Caco-2 (cell line): ENCODE data around the gene ARHGDIA. TPM values are rescaled to one million over a fixed set of nuclear protein-coding genes. Genes with fewer than 3 reads are reported as not detected.
A peak's percentile ranks its signal among the peaks of the same experiment; 100 is the strongest.

Experiments used
- BruUV-seq: library from RNA; stranded (reverse); fragments of 400-500 nt; replicated peaks from 2 replicates; lab custom pipeline; 2021; lab: Mats Ljungman, UMichigan
- CTCF ChIA-PET: fragments of 300-600 bp; sonication (Branson Sonifier 250); formaldehyde crosslinking; loops from one replicate; lab custom pipeline; 2022; ENCODE audit warnings: antibody characterized with exemption; lab: Charles Lee
- POLR2A ChIA-PET: fragments of 300-600 bp; sonication (Branson Sonifier 250); formaldehyde crosslinking; loops from one replicate; lab custom pipeline; 2022; ENCODE audit warnings: antibody characterized with exemption; lab: Charles Lee
- DNase-seq, 2 experiments: peaks; one replicate each; pipeline versions ENCODE4 v3.0.0 to v3.0.0-alpha.2; 2020 to 2022
- H3K27me3 ChIP-seq: replicated peaks from 2 replicates; pipeline ENCODE4 v1.6.0; 2011; ENCODE audit warnings: low read length; ENCODE audit not compliant: control insufficient read depth, insufficient read depth
- H3K36me3 ChIP-seq: 2 replicates; pipeline ENCODE4 v1.5.1; 2011; ENCODE audit warnings: low read length; ENCODE audit not compliant: control insufficient read depth, insufficient read depth
- H3K4me1 ChIP-seq: fragments of 250-450 bp; sonication (Bioruptor Pico); 2 replicates; pipeline ENCODE4 v1.5.1; 2020; ENCODE audit warnings: mild to moderate bottlenecking
- H3K4me3 ChIP-seq: 2 replicates; pipeline ENCODE4 v1.5.1; 2011; ENCODE audit warnings: low read depth, mild to moderate bottlenecking, control low read depth, low read length
- H3K9me3 ChIP-seq: fragments of 250-450 bp; sonication (Bioruptor Pico); 2 replicates; pipeline ENCODE4 v1.5.1; 2020; ENCODE audit warnings: mild to moderate bottlenecking, moderate library complexity
- H3K27ac Mint-ChIP-seq: one replicate; pipeline ENCODE4 v1.8.0; 2022; ENCODE audit warnings: mixed read lengths; ENCODE audit not compliant: unreplicated experiment
- H3K27me3 Mint-ChIP-seq: one replicate; pipeline ENCODE4 v1.8.0; 2022; ENCODE audit warnings: mixed read lengths; ENCODE audit not compliant: insufficient read depth, unreplicated experiment
- H3K36me3 Mint-ChIP-seq: one replicate; pipeline ENCODE4 v1.8.0; 2022; ENCODE audit warnings: mild to moderate bottlenecking, mixed read lengths; ENCODE audit not compliant: insufficient read depth, unreplicated experiment
- H3K4me1 Mint-ChIP-seq: one replicate; pipeline ENCODE4 v1.8.0; 2022; ENCODE audit warnings: low read depth, mixed read lengths; ENCODE audit not compliant: unreplicated experiment
- H3K4me3 Mint-ChIP-seq: one replicate; pipeline ENCODE4 v1.8.0; 2022; ENCODE audit warnings: mild to moderate bottlenecking, moderate library complexity, mixed read lengths; ENCODE audit not compliant: unreplicated experiment
- H3K9me3 Mint-ChIP-seq: one replicate; pipeline ENCODE4 v1.8.0; 2022; ENCODE audit warnings: mixed read lengths; ENCODE audit not compliant: unreplicated experiment
- intact Hi-C: fragments of 100-400 bp; cut with micrococcal nuclease; formaldehyde crosslinking; loops from one replicate; pipeline ENCODE4 v1.10.0; 2022; ENCODE audit not compliant: unreplicated experiment
- total RNA-seq: library from RNA; stranded (reverse); gene quantifications from 2 replicates; pipeline ENCODE4 v1.2.3, GENCODE V29; 2022
- TF ChIP-seq, protein P1 (sequence below), 2 experiments: fragments of 200-600 bp in 1 of 2; IDR thresholded peaks; 1 replicate in 1 of 2; 2 replicates in 1 of 2; pipeline versions ENCODE4 v1.5.1 to v1.8.0; 2011 to 2022; ENCODE audit warnings: antibody characterized with exemption in 1 of 2, control low read depth in 1 of 2, inconsistent platforms in 1 of 2, low read depth in 1 of 2, low read length in 1 of 2, mild to moderate bottlenecking in 1 of 2, moderate library complexity in 1 of 2; ENCODE audit not compliant: insufficient read depth in 1 of 2, severe bottlenecking in 1 of 2, unreplicated experiment in 1 of 2

The ARHGDIA gene
- total RNA-seq, 1 experiment from 2014 or later, result 253 TPM

- Mint-ChIP-seq H3K36me3 (peaks cover 85% of the 10 kb centered on the region), H3K27me3 (no peaks in the 10 kb centered on the region), H3K9me3 (no peaks in the 10 kb centered on the region), H3K27ac (no peak overlapping the region), H3K4me1 (peaks cover 2% of the 10 kb centered on the region), H3K4me3 (no peak overlapping the region)
- DNase-seq, result no peak
- Histone ChIP-seq H3K9me3 (no peaks in the 10 kb centered on the region), H3K4me3 (no peak overlapping the region), H3K36me3 (peaks cover 12% of the 10 kb centered on the region; the same call in 1 of the 2 replicates), H3K4me1 (peaks cover 12% of the 10 kb centered on the region), H3K27me3 (no peaks in the 10 kb centered on the region)
- TF ChIP-seq, protein P1, sequence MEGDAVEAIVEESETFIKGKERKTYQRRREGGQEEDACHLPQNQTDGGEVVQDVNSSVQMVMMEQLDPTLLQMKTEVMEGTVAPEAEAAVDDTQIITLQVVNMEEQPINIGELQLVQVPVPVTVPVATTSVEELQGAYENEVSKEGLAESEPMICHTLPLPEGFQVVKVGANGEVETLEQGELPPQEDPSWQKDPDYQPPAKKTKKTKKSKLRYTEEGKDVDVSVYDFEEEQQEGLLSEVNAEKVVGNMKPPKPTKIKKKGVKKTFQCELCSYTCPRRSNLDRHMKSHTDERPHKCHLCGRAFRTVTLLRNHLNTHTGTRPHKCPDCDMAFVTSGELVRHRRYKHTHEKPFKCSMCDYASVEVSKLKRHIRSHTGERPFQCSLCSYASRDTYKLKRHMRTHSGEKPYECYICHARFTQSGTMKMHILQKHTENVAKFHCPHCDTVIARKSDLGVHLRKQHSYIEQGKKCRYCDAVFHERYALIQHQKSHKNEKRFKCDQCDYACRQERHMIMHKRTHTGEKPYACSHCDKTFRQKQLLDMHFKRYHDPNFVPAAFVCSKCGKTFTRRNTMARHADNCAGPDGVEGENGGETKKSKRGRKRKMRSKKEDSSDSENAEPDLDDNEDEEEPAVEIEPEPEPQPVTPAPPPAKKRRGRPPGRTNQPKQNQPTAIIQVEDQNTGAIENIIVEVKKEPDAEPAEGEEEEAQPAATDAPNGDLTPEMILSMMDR (IDR thresholded peaks at IDR 0.05; ENCODE audit: insufficient read depth in 1 of 2, low read depth in 1 of 2, low read length in 1 of 2, severe bottlenecking in 1 of 2, unreplicated experiment in 1 of 2), result no peak
- intact Hi-C loops, result no loop called here
- POLR2A ChIA-PET, result no interaction called here
- BruUV-seq, result no TSS peak
- CTCF ChIA-PET, result no interaction called here
Observed at GRCh38 chr17:81905993-81906392, 34.9 kb upstream of the ARHGDIA start.

DNA sequence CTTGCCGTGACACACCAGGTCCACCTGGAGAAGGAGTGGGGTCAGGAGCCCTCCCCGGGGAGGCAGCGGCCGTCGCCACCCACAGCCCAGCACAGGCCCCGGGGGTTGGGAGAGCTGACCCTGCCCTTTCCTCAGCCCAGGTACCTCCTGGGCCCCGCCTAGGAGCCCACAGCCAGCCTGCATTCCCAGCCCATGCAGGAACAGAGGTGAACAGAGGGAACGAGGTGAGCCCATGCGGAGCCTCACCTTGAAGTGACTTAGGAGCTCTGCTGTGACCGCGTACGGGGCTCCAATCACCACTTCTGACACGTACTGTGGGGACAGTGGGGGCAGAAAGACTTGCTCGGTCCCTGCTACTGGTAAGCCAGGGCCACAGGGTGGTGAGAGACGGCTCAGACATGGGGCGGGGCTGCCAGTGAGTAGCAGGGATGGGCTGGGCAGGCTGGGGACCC is 34.3 kb upstream of the ARHGDIA start:
- H3K4me1 Mint-ChIP-seq, result peaks cover 7% of the 10 kb centered on the region
- H3K9me3 ChIP-seq, result no peaks in the 10 kb centered on the region
- H3K4me1 ChIP-seq, result peaks cover 12% of the 10 kb centered on the region
- H3K4me3 Mint-ChIP-seq, result no peak overlapping the region
- POLR2A ChIA-PET, result no interaction called here
- peaks cover 12% of the 10 kb centered on the region; the same call in 1 of the 2 replicates for H3K36me3 ChIP-seq
- TF ChIP-seq, protein P1 (IDR thresholded peaks at IDR 0.05; ENCODE audit: insufficient read depth in 1 of 2, low read depth in 1 of 2, low read length in 1 of 2, severe bottlenecking in 1 of 2, unreplicated experiment in 1 of 2), result no peak
- no peaks in the 10 kb centered on the region for H3K27me3 ChIP-seq
- H3K4me3 ChIP-seq, result no peak overlapping the region
- H3K36me3 Mint-ChIP-seq, result peaks cover 87% of the 10 kb centered on the region
- CTCF ChIA-PET, result no interaction called here
- BruUV-seq, result no TSS peak
- DNase-seq, result no peak
- no peaks in the 10 kb centered on the region for H3K27me3 Mint-ChIP-seq
- intact Hi-C loops, result no loop called here
- no peaks in the 10 kb centered on the region for H3K9me3 Mint-ChIP-seq
- no peak overlapping the region for H3K27ac Mint-ChIP-seq

DNA sequence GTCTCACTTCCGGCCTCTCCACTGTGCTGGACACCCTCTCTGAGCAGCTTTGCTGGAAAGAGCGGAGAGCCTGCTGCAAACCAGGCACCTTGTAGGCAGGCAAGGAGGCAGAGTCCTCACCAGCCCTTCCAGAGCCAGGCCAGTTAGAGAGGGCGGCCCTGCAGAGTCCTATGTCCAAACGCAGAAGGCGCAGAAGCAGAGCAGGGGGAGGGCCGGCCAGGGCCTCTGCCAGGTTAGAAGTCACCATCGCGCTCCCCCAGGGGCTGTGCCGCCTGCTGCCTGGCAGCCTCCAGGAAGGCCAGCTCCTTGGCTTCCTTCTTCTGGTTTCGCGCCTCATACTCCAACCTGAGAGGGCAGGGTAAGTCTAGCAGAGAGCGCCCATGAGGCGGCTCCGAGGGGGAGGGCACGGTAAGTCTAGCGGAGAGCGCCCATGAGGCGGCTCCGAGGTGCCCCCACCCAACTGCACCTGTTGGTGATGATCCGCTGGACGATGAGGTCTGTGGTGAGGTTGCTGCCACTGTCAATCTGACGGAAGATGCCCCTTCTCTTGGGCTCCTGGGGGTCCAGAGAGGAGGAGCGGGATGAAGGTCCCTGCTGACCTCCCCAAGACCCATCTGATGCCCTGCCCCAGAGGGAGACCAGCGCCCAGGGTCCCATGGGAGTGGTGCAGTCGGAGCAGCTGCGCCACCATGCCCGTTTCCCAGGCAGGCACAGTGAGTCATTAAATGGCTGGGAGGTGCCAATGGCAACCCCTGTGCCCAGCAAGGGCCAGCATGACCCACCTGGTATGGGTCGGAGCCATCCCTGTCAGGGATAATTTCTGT is 33.7 kb upstream of the ARHGDIA start:
- BruUV-seq, result TSS peak; percentile 8
- no peaks in the 10 kb centered on the region for H3K27me3 Mint-ChIP-seq
- TF ChIP-seq, protein P1 (IDR thresholded peaks at IDR 0.05; ENCODE audit: insufficient read depth in 1 of 2, low read depth in 1 of 2, low read length in 1 of 2, severe bottlenecking in 1 of 2, unreplicated experiment in 1 of 2), result no peak
- peaks cover 7% of the 10 kb centered on the region for H3K4me1 ChIP-seq
- peaks cover 87% of the 10 kb centered on the region for H3K36me3 Mint-ChIP-seq
- no peaks in the 10 kb centered on the region for H3K27me3 ChIP-seq
- H3K36me3 ChIP-seq, result peaks cover 12% of the 10 kb centered on the region; the same call in 1 of the 2 replicates
- H3K27ac Mint-ChIP-seq, result no peak overlapping the region
- intact Hi-C loops, result no loop called here
- ChIA-PET CTCF (interaction anchor here (0.5 kb wide), 1 partner anchor 23 kb away, joined by 5 read pairs; the partner anchor contains the start of gene MAFG), POLR2A (no interaction called here)
- no peaks in the 10 kb centered on the region for H3K9me3 ChIP-seq
- no peak overlapping the region for H3K4me3 ChIP-seq
- H3K9me3 Mint-ChIP-seq, result no peaks in the 10 kb centered on the region
- H3K4me1 Mint-ChIP-seq, result peaks cover 7% of the 10 kb centered on the region
- DNase-seq, result no peak
- no peak overlapping the region for H3K4me3 Mint-ChIP-seq
